ENCODE results near the gene DNAJA1.

Gene DNAJA1

GRCh38 chr9:33022303-33022702 is 2.8 kb upstream of the DNAJA1 start:
- no peak for TF ChIP-seq TAF1 (IDR thresholded peaks at IDR 0.05; ENCODE audit: borderline replicate concordance, insufficient read depth, low read length)
- no peak for TF ChIP-seq FOXP2 (optimal IDR thresholded peaks at IDR 0.05; ENCODE audit: borderline replicate concordance, extremely low read depth, extremely low read length, insufficient read depth)
- TF ChIP-seq REST (IDR thresholded peaks at IDR 0.05; ENCODE audit: insufficient read depth in 1 of 2, low read depth in 2 of 2, low read length in 2 of 2): no peak
- TF ChIP-seq SIN3A (IDR thresholded peaks at IDR 0.05; ENCODE audit: borderline replicate concordance, insufficient read depth, low read length): no peak
- no peak for TF ChIP-seq POLR2AphosphoS5 (IDR thresholded peaks at IDR 0.05; ENCODE audit: low read depth, low read length)

- TF ChIP-seq POLR2AphosphoS5 (IDR thresholded peaks at IDR 0.05; ENCODE audit: low read depth, low read length) (no peak), FOXP2 (optimal IDR thresholded peaks at IDR 0.05; ENCODE audit: borderline replicate concordance, extremely low read depth, extremely low read length, insufficient read depth) (no peak), REST (IDR thresholded peaks at IDR 0.05; ENCODE audit: insufficient read depth in 1 of 2, low read depth in 2 of 2, low read length in 2 of 2) (no peak), SIN3A (IDR thresholded peaks at IDR 0.05; ENCODE audit: borderline replicate concordance, insufficient read depth, low read length) (no peak), TAF1 (IDR thresholded peaks at IDR 0.05; ENCODE audit: borderline replicate concordance, insufficient read depth, low read length) (no peak)
These were observed 2.3 kb upstream of the DNAJA1 start for GRCh38 chr9:33022755-33023154.

- TF ChIP-seq FOXP2 (optimal IDR thresholded peaks at IDR 0.05; ENCODE audit: borderline replicate concordance, extremely low read depth, extremely low read length, insufficient read depth): no peak
- TF ChIP-seq TAF1 (IDR thresholded peaks at IDR 0.05; ENCODE audit: borderline replicate concordance, insufficient read depth, low read length): no peak
- no peak for TF ChIP-seq SIN3A (IDR thresholded peaks at IDR 0.05; ENCODE audit: borderline replicate concordance, insufficient read depth, low read length)
- no peak for TF ChIP-seq POLR2AphosphoS5 (IDR thresholded peaks at IDR 0.05; ENCODE audit: low read depth, low read length)
- no peak for TF ChIP-seq REST (IDR thresholded peaks at IDR 0.05; ENCODE audit: insufficient read depth in 1 of 2, low read depth in 2 of 2, low read length in 2 of 2)
These were observed 1.4 kb upstream of the DNAJA1 start for GRCh38 chr9:33023661-33024060.

- TF ChIP-seq TAF1 (IDR thresholded peaks at IDR 0.05; ENCODE audit: borderline replicate concordance, insufficient read depth, low read length) (no peak), REST (IDR thresholded peaks at IDR 0.05; ENCODE audit: insufficient read depth in 1 of 2, low read depth in 2 of 2, low read length in 2 of 2) (no peak), POLR2AphosphoS5 (IDR thresholded peaks at IDR 0.05; ENCODE audit: low read depth, low read length) (no peak), FOXP2 (optimal IDR thresholded peaks at IDR 0.05; ENCODE audit: borderline replicate concordance, extremely low read depth, extremely low read length, insufficient read depth) (no peak), SIN3A (IDR thresholded peaks at IDR 0.05; ENCODE audit: borderline replicate concordance, insufficient read depth, low read length) (no peak)
These were observed 727 bp upstream of the DNAJA1 start for GRCh38 chr9:33024126-33024965.

Measured in PFSK-1 (cell line).